HUES64 (cell line): Measurements from ENCODE around the gene TTF2.

Source experiments
- H3K27ac ChIP-seq: 2 replicates; pipeline ENCODE4 v1.7.0; 2013; ENCODE audit warnings: low read depth, low read length, inconsistent platforms
- H3K27me3 ChIP-seq: 2 replicates; pipeline ENCODE4 v1.6.1; 2013; ENCODE audit warnings: mild to moderate bottlenecking, low read length; ENCODE audit not compliant: insufficient read depth
- H3K36me3 ChIP-seq: 2 replicates; pipeline ENCODE4 v1.6.1; 2013; ENCODE audit warnings: mild to moderate bottlenecking, low read length; ENCODE audit not compliant: insufficient read depth
- H3K4me1 ChIP-seq: 2 replicates; pipeline ENCODE4 v1.6.1; 2013; ENCODE audit warnings: mild to moderate bottlenecking, low read length, moderate library complexity; ENCODE audit not compliant: insufficient read depth
- H3K4me3 ChIP-seq: 2 replicates; pipeline ENCODE4 v1.5.1; 2013; ENCODE audit warnings: mild to moderate bottlenecking, low read length, moderate library complexity
- H3K9ac ChIP-seq: 2 replicates; pipeline ENCODE4 v1.6.1; 2013; ENCODE audit warnings: mild to moderate bottlenecking, low read depth, low read length
- H3K9me3 ChIP-seq: 2 replicates; pipeline ENCODE4 v1.6.1; 2013; ENCODE audit warnings: low read depth, low read length; ENCODE audit not compliant: insufficient read depth
- WGBS: fragments of 150-250, 120-280 bp; methylation state at CpG from one replicate; pipeline ENCODE4 v1.1.7; 2013; ENCODE audit warnings: missing lambda C conversion rate; 5-methylcytosine and 5-hydroxymethylcytosine counted together

TTF2 gene

DNA sequence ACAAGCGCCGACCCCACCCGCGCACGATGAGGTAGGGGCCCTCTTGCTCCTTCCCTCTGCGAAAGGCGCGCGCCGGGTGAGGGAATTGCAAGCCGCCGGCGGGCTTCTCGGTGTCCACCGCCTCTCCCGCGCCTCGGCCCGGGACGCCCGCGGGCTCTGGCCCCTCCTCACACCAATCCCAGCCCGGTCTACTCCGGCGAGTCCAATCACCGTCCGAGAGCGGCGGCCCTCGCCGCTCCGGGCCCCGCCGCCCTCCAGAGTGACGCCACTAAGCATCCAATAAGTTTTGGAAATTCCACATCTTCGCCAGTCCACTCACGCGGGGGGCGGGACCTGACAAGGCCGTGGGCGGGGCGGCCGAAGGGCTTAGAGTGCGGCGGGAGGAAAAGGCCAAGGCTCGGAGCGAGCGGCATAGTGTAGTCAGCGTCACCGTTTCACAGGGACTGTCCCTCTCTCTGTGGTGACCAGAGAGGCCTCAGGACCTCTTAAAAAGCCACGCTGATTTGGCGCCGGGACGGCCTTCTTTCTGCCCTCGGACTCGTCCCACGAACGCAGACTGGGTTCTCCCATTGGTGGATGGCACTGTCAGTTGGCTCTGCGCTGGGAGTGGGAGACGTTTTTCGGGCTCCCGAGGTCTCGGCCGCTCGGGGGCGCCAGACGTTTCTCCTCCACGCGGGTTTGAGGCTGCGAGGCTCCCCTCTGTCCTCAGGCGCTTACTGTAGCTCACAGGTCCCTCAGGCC is 61.6 kb downstream of the TTF2 start, which contains the start of gene TRIM45:
TSS of gene TRIM45 (minus strand) at position 161 of the 741 bp plus-strand sequence. CDS start 548 bp downstream, outside the sequence.
- Histone ChIP-seq H3K27me3 (no peaks in the 10 kb centered on the region), H3K36me3 (peaks cover 17% of the 10 kb centered on the region), H3K9ac (peak within 1 kb of the TSS; percentile 89), H3K4me1 (peaks cover 6% of the 10 kb centered on the region; the same call in 1 of the 2 replicates), H3K4me3 (peak within 1 kb of the TSS; percentile 84), H3K9me3 (no peaks in the 10 kb centered on the region), H3K27ac (peak within 1 kb of the TSS; percentile 92)
- under 1% methylated on average over 71 of the region's 71 CpGs for WGBS

DNA sequence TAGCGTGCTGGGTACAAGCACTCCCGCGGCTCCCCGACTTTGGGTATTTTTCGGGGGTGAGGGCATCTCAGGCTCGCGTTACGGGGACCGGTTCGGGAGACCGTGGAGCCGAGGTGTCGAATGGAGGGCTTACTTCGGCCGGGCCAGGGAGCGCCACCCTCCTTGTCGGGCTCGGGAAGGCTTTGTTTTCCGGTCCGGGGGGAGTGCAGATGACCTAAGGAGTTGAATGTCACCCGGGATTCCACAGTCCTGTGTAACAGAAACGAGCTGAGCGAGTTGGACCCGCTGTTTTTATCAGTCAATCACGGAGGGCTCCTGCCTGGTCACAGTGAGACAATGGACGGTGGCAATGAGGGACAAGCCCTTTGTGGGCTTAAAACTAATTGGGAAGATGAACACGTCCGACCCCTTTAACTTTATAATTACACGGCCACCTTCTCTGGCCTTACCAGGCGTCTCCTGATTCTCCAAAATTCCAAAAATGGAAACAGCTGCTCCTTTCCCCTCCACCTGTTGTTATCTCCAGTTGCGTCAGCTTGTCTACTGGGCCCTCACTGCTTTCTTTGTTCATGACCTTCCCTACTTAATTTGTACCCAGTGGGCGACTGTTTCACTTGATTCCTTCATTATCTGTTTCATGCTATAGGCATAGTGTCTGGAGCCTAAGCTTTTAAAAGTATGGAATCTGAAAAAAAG is 62.4 kb downstream of the TTF2 start:
- Histone ChIP-seq H3K4me3 (peak overlapping the region; percentile 84), H3K27me3 (no peaks in the 10 kb centered on the region), H3K36me3 (peaks cover 11% of the 10 kb centered on the region), H3K4me1 (peaks cover 6% of the 10 kb centered on the region; the same call in 1 of the 2 replicates), H3K27ac (peak overlapping the region; percentile 92), H3K9me3 (no peaks in the 10 kb centered on the region), H3K9ac (peak overlapping the region; percentile 89)
- 31% methylated on average over 32 of the region's 32 CpGs for WGBS

DNA sequence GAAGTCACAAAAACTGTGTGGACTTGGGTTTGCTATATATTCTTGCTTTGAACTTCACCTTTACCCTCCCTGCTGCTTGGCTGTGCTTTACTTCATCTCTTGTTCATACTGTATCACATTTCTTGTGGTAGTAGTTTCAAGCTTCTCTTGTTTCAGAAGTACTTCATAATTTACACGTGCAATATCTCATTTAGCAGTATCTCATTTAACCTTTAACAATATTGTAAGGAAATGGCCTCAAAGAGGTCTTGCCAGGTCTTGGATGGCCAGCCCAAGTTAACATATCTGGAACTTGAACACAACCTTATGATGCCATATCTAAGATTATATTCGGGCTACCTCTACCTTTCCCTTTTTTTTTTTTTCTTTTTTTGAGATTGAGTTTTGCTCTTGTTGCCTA is 63.1 kb downstream of the TTF2 start:
- H3K9ac ChIP-seq: no peak overlapping the region
- no peak overlapping the region for H3K27ac ChIP-seq
- H3K4me3 ChIP-seq: no peak overlapping the region
- WGBS: 92% methylated on average over 2 of the region's 2 CpGs
- H3K36me3 ChIP-seq: peaks cover 3% of the 10 kb centered on the region
- H3K4me1 ChIP-seq: peaks cover 14% of the 10 kb centered on the region
- no peaks in the 10 kb centered on the region for H3K9me3 ChIP-seq
- H3K27me3 ChIP-seq: no peaks in the 10 kb centered on the region

DNA sequence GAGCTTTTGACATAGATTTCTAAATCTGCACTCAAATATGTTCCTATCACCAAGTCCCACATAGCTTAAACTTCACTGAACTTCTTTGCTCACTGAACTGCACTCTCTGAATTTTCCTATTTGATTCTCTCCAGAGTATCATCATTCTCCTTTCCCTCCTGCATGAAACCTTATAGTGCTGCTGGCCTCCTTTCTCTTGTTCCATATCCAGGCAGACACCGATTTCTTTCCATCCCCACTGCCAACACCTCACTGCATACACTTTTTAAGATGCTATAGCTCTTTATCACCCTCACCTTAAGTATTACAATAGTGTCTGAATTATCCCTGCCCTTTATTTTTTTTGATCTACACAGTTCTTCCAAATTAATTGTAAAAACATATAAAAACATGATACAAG is 64.5 kb downstream of the TTF2 start:
- Histone ChIP-seq H3K9ac (no peak overlapping the region), H3K4me3 (no peak overlapping the region), H3K27ac (no peak overlapping the region), H3K4me1 (peaks cover 22% of the 10 kb centered on the region), H3K27me3 (no peaks in the 10 kb centered on the region), H3K9me3 (no peaks in the 10 kb centered on the region), H3K36me3 (no peaks in the 10 kb centered on the region)
- 92% methylated on average over 1 of the region's 1 CpG for WGBS

DNA sequence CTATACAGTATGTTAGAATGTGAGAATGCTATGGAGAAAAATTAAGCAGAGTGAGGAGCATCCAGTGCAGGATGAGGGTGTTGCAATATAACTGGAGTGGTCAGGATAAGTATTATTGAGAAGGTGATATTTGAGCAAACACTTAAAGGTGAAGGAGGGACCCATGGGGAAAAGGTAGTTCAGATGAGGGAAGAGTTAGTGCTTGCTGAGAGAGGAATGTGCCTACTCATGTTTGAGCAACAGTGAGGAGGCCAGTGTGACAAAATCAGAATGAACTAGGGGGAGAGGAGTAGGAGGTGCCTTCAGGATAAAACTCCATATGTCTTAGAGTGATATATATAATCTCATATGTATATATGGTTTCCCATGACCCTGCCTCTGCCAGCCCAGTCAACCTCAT is 67.7 kb downstream of the TTF2 start:
- Histone ChIP-seq H3K36me3 (no peaks in the 10 kb centered on the region), H3K9me3 (no peaks in the 10 kb centered on the region), H3K4me1 (peaks cover 17% of the 10 kb centered on the region), H3K27me3 (no peaks in the 10 kb centered on the region), H3K27ac (no peak overlapping the region), H3K4me3 (no peak overlapping the region), H3K9ac (no peak overlapping the region)

DNA sequence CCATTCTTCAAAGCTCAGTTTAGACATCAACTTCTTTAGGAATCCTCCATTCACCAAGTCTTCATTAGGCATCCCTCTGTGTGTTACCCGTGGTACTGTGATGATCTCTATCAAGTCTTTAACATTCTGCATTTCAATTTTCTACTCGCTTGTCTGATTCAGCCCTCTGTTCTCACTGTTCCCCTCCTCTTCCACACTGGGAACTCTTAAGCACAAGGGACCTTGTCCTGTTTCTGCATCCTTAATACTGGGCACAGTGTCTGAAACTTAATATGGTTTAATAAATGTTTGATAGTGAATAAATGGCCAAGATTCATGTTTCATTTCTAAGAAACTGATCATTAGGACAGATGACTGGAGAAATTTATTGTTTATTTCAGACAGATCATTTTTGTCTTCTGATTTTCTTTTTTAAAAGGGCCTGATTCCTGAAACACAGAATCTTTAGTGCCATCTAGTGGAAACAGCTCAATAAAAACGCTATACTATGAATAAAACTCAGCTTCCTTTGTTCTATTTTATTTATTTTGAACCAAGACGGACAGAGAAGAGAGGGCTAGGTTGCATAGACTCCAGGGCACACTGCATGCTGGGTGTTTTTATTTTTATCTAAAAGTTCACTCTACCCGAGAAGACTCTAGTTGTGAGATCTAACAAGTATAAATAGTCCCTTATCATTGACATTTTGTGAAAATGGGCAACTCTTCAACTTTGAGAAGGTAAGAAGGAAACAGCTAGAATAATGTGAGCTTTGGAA is 68.4 kb downstream of the TTF2 start:
- Histone ChIP-seq H3K27me3 (no peaks in the 10 kb centered on the region), H3K4me3 (no peak overlapping the region), H3K27ac (no peak overlapping the region), H3K9me3 (no peaks in the 10 kb centered on the region), H3K9ac (no peak overlapping the region), H3K36me3 (no peaks in the 10 kb centered on the region), H3K4me1 (peaks cover 16% of the 10 kb centered on the region)
- 57% methylated on average over 4 of the region's 5 CpGs for WGBS

DNA sequence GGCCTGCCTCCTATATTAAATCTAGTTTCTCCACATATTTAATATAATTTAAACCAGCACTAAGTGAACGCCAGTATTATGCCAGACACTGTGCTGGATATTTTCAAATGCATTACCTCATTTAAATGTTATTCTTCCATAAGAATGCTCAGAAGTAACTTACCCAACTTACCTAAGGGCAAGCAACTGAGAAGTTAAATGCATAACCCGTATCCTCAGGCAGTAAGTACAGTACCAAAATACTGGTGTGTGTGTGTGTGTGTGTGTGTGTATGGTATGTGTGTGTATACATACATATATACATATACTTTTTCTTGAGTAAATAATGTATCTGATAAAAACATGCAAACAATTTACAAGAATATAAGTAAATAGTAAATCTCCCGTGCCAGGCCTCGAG is 70.4 kb downstream of the TTF2 start:
- peaks cover 28% of the 10 kb centered on the region for H3K4me1 ChIP-seq
- no peaks in the 10 kb centered on the region for H3K9me3 ChIP-seq
- H3K27me3 ChIP-seq: no peaks in the 10 kb centered on the region
- H3K9ac ChIP-seq: no peak overlapping the region
- 93% methylated on average over 1 of the region's 4 CpGs for WGBS
- no peaks in the 10 kb centered on the region for H3K36me3 ChIP-seq
- H3K27ac ChIP-seq: no peak overlapping the region
- H3K4me3 ChIP-seq: no peak overlapping the region

DNA sequence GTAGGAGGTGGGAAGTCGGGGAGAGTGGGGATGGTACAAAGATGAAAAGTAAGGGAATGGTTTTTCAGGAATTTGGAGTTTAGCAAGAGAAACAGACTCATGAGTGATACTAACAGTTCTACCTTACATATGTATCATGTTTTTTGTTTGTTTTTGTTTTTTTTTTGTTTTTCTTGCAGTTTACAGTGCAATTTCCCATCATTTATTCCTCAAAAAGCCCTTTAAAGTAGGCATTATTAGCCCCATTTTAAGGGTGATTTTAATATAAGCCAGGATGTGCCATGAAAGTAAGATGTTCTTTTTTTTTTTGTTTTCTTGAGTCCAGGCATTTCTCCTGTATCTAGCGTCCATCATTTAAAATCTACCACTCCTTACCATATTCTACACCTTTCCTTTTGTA is 75.2 kb downstream of the TTF2 start:
- H3K36me3 ChIP-seq: no peaks in the 10 kb centered on the region
- peaks cover 26% of the 10 kb centered on the region for H3K4me1 ChIP-seq
- 0 out of 2 replicates have a peak overlapping the region, but pooled peaks have one; percentile 14 for H3K9ac ChIP-seq
- no peaks in the 10 kb centered on the region for H3K27me3 ChIP-seq
- H3K4me3 ChIP-seq: no peak overlapping the region
- no peaks in the 10 kb centered on the region for H3K9me3 ChIP-seq
- H3K27ac ChIP-seq: peak overlapping the region; percentile 54; the same call in 1 of the 2 replicates
- 8% methylated on average over 1 of the region's 2 CpGs for WGBS

DNA sequence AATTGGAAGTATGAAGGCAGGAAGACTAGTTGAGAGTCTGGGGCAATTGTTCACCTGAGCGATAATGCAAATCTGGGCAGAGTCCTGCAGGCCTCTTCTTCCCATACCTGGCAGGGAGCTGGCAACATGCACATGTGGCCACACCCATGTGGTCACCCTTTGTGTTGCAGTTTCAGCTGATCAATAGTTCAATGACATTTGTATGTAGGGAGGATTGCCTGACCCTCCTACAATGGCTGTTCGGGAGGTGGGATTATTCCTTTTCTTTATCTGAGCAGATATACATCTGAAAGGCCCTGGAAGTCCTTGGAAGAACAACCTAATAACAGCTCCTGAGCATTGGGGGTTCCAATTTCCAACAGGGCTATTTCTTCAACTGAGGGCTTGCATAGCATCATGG is 76.6 kb downstream of the TTF2 start:
- Histone ChIP-seq H3K27ac (peak overlapping the region; percentile 78; the same call in 1 of the 2 replicates), H3K9ac (no peak overlapping the region), H3K4me1 (peaks cover 26% of the 10 kb centered on the region), H3K27me3 (no peaks in the 10 kb centered on the region), H3K4me3 (no peak overlapping the region), H3K9me3 (no peaks in the 10 kb centered on the region), H3K36me3 (no peaks in the 10 kb centered on the region)
- 42% methylated on average over 2 of the region's 2 CpGs for WGBS

DNA sequence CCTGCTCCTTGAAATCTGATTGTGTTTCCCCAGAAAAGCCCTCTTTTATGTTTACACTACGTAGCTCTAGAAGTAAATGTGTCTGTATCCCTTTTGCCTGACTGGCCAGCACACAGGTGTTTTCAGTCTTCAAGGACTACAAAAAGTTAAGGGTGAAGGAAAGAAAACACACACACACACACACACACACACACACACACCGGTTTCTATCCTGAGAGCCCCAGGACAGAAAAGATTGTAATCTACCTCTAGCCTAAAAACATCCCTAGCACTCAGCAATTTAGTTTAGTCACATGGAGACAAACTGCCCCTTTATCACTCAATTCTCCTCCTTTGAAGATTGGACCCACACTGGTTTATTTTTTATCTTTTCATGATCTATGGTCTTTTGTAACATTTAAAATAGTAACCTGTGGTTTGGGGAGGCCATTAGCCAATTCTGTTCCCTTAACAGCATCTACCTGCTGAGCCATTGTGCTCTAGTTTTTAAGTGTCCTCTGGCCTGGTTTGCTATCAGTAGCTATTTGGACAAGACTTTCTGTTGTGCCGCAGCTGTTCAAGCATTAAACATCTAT is 77.2 kb downstream of the TTF2 start:
- Histone ChIP-seq H3K4me1 (peaks cover 26% of the 10 kb centered on the region), H3K4me3 (no peak overlapping the region), H3K36me3 (no peaks in the 10 kb centered on the region), H3K9ac (no peak overlapping the region), H3K9me3 (no peaks in the 10 kb centered on the region), H3K27me3 (no peaks in the 10 kb centered on the region), H3K27ac (peak overlapping the region; percentile 78; the same call in 1 of the 2 replicates)
- WGBS: 83% methylated on average over 3 of the region's 3 CpGs

DNA sequence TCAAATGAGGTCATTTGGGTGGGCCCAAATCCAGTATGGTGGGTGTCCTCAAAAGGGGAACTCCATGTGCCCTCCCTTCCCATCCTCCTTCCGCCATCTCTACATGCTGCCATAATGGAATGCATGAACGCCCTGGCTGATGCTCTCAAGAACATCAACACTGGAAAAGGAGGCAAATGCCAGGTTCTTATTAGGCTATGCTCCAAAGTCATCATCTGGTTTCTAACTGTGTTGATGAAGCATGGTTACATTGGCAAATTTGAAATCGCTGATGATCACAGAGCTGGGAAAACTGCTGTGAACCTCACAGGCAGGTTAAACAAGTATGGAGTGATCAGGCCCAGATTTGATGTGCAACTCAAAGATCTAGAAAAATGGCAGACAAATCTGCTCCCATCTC is 78.0 kb downstream of the TTF2 start:
- Histone ChIP-seq H3K9me3 (no peaks in the 10 kb centered on the region), H3K9ac (no peak overlapping the region), H3K27me3 (no peaks in the 10 kb centered on the region), H3K4me3 (no peak overlapping the region), H3K36me3 (no peaks in the 10 kb centered on the region), H3K4me1 (peaks cover 26% of the 10 kb centered on the region), H3K27ac (no peak overlapping the region)
- 97% methylated on average over 3 of the region's 3 CpGs for WGBS
